Subcutaneous abdominal adipose tissue (tissue), 5 donors: ENCODE measurements around the gene REV3L.

Source experiments
- H3K27ac ChIP-seq: one replicate; pipeline ENCODE4 v1.7.0; 2013; ENCODE audit warnings: low read depth, mild to moderate bottlenecking, inconsistent platforms, low read length, moderate library complexity
- H3K27me3 ChIP-seq, 5 donors: one replicate each; pipeline ENCODE4 v1.7.0; 2013; ENCODE audit warnings: low read length in 5 of 5, inconsistent platforms in 1 of 5; ENCODE audit not compliant: control insufficient read depth in 5 of 5, insufficient read depth in 4 of 5
- H3K36me3 ChIP-seq, 5 donors: one replicate each; pipeline ENCODE4 v1.7.0; 2013; ENCODE audit warnings: low read length in 5 of 5; ENCODE audit not compliant: control insufficient read depth in 5 of 5, insufficient read depth in 5 of 5
- H3K4me1 ChIP-seq, 5 donors: one replicate each; pipeline ENCODE4 v1.7.0; 2013; ENCODE audit warnings: low read length in 5 of 5, mild to moderate bottlenecking in 3 of 5, moderate library complexity in 1 of 5; ENCODE audit not compliant: control insufficient read depth in 5 of 5, insufficient read depth in 5 of 5
- H3K4me3 ChIP-seq, 5 donors: one replicate each; pipeline ENCODE4 v1.7.0; 2013; ENCODE audit warnings: low read length in 5 of 5, low read depth in 1 of 5
- H3K9ac ChIP-seq, 5 donors: one replicate each; pipeline ENCODE4 v1.7.0; 2013; ENCODE audit warnings: low read length in 5 of 5, mild to moderate bottlenecking in 4 of 5, moderate library complexity in 3 of 5
- H3K9me3 ChIP-seq, 5 donors: one replicate each; pipeline ENCODE4 v1.7.0; 2013; ENCODE audit warnings: low read length in 5 of 5; ENCODE audit not compliant: control insufficient read depth in 5 of 5
- donor health status: healthy.
- donor health status: healthy.
- donor health status: healthy.
- donor health status: healthy.
- donor health status: healthy.

Gene REV3L

DNA sequence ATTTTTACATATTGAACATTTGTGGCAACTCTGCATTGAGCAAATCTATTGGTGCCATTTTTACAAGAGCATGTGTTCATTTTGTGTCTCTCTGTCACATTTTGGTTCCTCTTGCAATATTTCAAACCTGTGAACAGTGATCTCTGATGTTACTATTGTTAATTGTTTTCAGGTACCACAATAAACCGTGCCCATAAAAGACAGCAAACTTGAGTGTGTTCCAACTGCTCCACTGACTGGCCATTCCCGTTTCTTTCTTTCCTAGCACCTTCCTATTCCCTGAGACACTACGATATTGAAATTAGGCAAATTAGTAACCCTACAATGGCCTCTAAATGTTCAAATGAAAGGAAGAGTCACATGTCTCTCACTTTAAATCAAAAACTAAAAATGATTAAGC lies 79.6 kb downstream of the REV3L start:
- no peak overlapping the region for H3K9ac ChIP-seq
- no peak overlapping the region for H3K27ac ChIP-seq
- H3K4me3 ChIP-seq: no peak overlapping the region
- peaks cover 0 to 7% (median 0%) of the 10 kb centered on the region in 5 donors for H3K9me3 ChIP-seq
- H3K4me1 ChIP-seq: no peaks in the 10 kb centered on the region
- H3K27me3 ChIP-seq: no peaks in the 10 kb centered on the region
- H3K36me3 ChIP-seq: peaks cover 15 to 49% (median 43%) of the 10 kb centered on the region in 5 donors

DNA sequence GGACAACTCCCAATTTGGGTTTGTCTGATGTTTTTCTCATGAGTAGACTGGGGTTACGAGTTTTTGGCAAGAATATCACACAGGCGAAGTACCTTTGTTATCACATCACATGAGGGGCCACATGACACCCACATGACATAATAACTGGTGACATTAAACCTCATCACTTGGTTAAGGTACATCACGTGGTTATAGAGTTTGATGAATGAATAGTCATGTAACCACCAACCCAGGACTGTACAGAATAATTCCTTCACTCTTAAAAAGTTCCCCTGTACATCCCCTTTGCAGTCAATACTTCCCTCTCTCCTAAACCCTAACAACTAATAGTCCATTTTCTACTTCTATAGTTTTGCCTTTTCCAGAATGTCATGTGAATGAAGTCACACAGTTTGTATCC lies 83.4 kb downstream of the REV3L start:
- Histone ChIP-seq H3K4me1 (no peaks in the 10 kb centered on the region), H3K9ac (no peak overlapping the region), H3K27ac (no peak overlapping the region), H3K27me3 (no peaks in the 10 kb centered on the region), H3K36me3 (peaks cover 18 to 47% (median 41%) of the 10 kb centered on the region in 5 donors), H3K4me3 (no peak overlapping the region), H3K9me3 (peaks cover 0 to 7% (median 0%) of the 10 kb centered on the region in 5 donors)

DNA sequence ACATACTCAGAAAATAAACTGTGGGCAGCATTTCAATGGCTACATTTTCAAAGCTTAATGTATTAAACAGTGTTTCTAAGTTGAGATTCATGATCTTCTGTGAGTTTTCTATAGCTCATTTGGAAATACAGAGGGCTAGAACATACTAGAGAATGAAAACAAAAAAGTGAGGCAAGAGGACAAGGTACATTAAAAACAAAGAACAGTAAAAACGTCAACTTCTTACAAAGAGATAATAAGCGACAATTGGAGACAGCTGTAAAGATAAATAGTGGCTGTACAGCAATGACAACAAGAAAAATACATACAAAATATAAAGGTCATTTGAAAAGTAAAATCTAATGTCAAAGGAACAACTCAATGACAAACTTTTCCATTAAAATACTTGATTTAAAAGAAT lies 94.3 kb downstream of the REV3L start:
- H3K4me3 ChIP-seq: no peak overlapping the region
- H3K36me3 ChIP-seq: peaks cover 25 to 47% (median 34%) of the 10 kb centered on the region in 5 donors
- no peaks in the 10 kb centered on the region for H3K9me3 ChIP-seq
- no peak overlapping the region for H3K9ac ChIP-seq
- H3K27ac ChIP-seq: no peak overlapping the region
- no peaks in the 10 kb centered on the region for H3K27me3 ChIP-seq
- H3K4me1 ChIP-seq: no peaks in the 10 kb centered on the region

DNA sequence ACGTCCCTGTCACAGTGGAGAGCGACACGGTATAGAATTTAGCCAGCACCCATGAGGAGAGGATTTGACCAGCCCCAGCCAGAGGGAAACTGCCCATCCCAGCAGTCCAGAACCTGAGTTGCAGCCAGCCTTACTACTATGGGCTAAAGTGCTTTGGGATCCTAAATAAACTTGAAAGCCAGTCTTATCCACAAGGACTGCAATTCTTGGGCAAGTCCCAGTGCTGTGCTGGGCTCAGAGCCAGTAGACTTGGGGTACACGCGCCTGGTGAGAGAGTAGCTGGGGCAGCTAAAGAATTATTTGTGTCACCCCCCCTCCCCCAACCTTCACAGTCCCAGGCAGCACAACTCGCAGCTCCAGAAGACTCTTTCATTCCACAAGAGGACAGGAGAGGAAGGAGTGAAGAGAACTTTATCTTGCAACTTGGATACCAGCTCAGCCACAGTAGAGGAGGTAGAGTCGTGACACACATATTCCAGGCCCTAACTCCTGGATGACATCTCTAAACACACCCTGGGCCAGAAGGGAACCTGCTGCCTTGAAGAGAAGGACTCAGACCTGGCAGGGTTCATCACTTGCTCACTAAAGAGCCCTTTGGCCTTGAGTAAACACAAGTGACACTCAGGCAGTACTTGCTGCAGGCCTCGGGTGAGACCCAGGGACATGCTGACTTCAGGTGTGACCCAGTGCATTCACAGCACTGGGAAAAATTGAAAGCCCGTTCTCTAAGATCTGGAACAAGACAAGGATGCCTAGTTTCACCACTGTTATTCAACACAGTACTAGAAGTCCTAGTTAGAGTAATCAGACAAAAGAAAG lies 100.3 kb downstream of the REV3L start:
- no peak overlapping the region for H3K27ac ChIP-seq
- no peaks in the 10 kb centered on the region for H3K4me1 ChIP-seq
- H3K4me3 ChIP-seq: no peak overlapping the region
- no peak overlapping the region for H3K9ac ChIP-seq
- H3K36me3 ChIP-seq: peaks cover 32 to 62% (median 47%) of the 10 kb centered on the region in 5 donors
- H3K27me3 ChIP-seq: no peaks in the 10 kb centered on the region
- H3K9me3 ChIP-seq: no peaks in the 10 kb centered on the region

DNA sequence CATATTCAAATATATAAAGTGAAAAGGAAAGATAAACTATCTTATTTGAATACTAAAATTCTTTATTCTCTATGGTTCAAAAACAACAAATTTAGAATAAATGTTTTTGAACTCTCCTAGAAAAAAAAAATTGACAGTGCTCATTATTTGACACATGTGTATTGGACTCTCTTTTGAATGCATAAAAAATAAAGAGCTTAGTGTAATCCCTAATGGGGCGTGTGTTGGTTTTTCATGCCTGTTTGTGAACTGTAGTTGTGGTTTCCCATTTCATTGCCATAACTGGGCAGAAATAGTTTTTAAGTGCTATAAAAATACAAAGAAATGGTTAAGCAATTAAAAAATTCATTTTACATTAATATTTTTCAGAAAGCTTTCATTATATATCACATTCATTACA lies 101.3 kb downstream of the REV3L start:
- Histone ChIP-seq H3K36me3 (peaks cover 29 to 58% (median 42%) of the 10 kb centered on the region in 5 donors), H3K9ac (no peak overlapping the region), H3K4me1 (no peaks in the 10 kb centered on the region), H3K4me3 (no peak overlapping the region), H3K27me3 (no peaks in the 10 kb centered on the region), H3K9me3 (no peaks in the 10 kb centered on the region), H3K27ac (no peak overlapping the region)

DNA sequence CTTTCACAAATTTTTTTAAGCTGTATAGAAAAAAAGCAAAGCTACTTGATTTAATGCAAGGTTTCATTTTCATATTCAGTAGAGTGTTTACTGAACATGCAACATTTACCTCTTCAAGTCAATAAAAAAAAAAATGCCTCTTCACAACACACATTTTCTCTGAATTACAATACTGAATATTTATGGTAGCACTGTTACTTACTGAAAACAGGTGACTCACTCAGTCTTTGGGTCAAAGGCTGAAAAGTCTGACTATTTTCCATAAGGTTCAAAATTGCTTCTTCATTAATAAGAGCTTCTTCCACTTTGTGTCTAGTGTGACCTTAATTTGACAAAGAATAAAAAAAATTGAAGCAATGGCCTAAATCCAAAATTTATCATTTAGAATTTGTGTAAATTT lies 101.9 kb downstream of the REV3L start:
- Histone ChIP-seq H3K4me3 (no peak overlapping the region), H3K27ac (no peak overlapping the region), H3K36me3 (peaks cover 31 to 60% (median 47%) of the 10 kb centered on the region in 5 donors), H3K4me1 (no peaks in the 10 kb centered on the region), H3K9ac (no peak overlapping the region), H3K9me3 (no peaks in the 10 kb centered on the region), H3K27me3 (no peaks in the 10 kb centered on the region)

DNA sequence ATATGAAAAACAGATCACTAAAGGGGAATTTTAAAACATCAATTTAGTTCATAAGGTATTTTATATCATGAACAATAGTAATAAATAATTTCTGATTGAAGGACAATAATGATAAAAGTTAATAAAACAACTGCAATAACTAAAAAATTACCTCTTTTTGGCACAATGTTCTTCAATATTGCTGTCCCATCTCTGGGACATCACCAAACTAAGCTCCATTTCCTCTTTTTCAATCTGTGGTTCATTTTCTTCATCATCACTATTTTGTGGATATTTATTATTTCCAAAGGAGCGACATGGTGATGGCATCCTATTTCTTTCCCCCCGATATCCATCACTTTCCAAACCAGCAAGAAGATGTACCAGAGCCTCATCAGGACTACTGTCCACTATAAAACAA lies 103.2 kb downstream of the REV3L start:
- H3K4me1 ChIP-seq: no peaks in the 10 kb centered on the region
- H3K27me3 ChIP-seq: no peaks in the 10 kb centered on the region
- no peak overlapping the region for H3K27ac ChIP-seq
- no peaks in the 10 kb centered on the region for H3K9me3 ChIP-seq
- H3K36me3 ChIP-seq: peaks cover 38 to 64% (median 54%) of the 10 kb centered on the region in 5 donors
- H3K4me3 ChIP-seq: no peak overlapping the region
- no peak overlapping the region for H3K9ac ChIP-seq

DNA sequence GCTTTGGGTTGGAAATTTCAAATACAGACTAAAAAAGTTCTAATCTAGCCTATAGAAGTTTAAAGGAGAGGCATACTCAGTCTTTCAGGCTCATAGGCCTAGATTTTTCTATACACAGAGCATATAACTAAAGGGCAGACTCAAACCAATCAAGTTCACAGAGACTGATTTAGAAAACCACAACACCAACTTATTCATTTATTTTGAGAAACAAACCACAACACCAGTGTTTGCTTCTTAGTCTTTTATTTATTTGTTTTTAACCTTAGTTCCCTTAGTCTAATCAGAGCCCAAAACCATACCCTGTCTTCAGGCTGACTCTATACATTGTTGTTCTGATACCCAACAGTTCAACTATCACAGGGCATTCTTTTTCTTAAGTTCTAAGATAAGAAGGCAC lies 103.7 kb downstream of the REV3L start:
- no peaks in the 10 kb centered on the region for H3K9me3 ChIP-seq
- H3K36me3 ChIP-seq: peaks cover 43 to 64% (median 54%) of the 10 kb centered on the region in 5 donors
- no peak overlapping the region for H3K4me3 ChIP-seq
- H3K9ac ChIP-seq: no peak overlapping the region
- no peaks in the 10 kb centered on the region for H3K27me3 ChIP-seq
- H3K27ac ChIP-seq: no peak overlapping the region
- no peaks in the 10 kb centered on the region for H3K4me1 ChIP-seq

DNA sequence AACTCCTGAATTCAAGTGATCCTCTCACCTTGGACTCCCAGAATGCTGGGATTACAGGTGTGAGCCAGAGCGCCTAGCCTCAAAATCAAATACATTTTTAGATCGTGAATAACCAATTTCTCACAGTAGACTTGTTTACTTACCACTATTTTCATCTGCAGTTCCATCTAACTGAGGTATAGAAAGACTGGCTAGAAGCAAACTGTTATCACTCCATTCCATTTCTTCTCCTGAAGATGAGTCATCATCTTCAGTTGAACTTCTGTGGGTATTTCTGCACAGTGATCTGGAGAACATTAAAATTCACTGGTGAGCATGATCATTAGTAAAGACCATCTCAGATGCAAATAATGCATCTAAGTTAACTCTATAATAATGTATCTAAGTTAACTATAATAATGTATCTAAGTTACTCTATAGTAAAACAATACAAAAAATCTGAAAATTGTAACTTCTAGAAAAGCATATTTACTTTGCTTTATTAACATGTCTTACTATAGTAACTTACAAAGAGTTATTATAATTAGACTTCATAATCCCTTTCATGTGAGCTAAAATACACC lies 105.4 kb downstream of the REV3L start:
- Histone ChIP-seq H3K27me3 (no peaks in the 10 kb centered on the region), H3K4me1 (no peaks in the 10 kb centered on the region), H3K4me3 (no peak overlapping the region), H3K27ac (no peak overlapping the region), H3K9ac (no peak overlapping the region), H3K36me3 (peaks cover 43 to 65% (median 61%) of the 10 kb centered on the region in 5 donors), H3K9me3 (no peaks in the 10 kb centered on the region)

DNA sequence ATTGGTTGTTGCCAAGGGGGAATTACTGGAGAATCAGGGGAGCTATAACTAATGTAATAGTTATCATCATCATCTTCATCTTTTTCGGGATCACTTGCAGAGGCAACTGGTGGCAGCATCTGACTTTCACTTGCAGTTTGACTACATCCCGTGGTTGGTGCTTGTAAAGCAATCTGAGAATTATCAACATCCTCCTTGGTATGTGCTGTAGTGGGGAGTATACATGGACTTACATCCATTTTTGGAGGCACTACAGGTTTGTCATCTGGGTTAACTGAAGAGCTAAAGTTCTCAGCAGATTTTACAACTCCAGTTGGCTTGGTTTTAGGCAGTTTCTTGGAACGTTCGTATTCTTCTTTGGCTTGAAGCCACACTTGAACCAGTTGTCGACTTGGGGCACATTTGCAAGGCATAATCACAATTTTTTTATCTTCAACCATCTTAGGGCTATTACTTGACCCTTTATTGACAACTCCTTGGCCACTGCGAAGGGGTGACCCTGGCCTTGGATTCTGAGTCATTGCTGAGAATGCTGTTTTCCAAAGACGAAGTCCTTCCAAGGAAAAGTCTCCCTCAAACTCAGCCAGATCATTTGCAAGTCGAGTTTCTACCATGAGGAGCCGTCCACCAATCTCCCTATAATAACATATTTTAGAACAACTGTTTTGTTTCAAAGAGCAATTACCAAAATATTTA lies 115.5 kb downstream of the REV3L start:
- Histone ChIP-seq H3K27me3 (no peaks in the 10 kb centered on the region), H3K9ac (no peak overlapping the region), H3K9me3 (no peaks in the 10 kb centered on the region), H3K27ac (no peak overlapping the region), H3K4me1 (peaks cover 0 to 3% (median 2%) of the 10 kb centered on the region in 5 donors), H3K4me3 (no peak overlapping the region), H3K36me3 (peaks cover 5 to 21% (median 9%) of the 10 kb centered on the region in 5 donors)
